Measurements from ENCODE around the gene CEBPZOS. TPM values are rescaled to one million over a fixed set of nuclear protein-coding genes. Genes with fewer than 3 reads are reported as not detected.

The CEBPZOS gene
- total and polyA plus RNA-seq, 10 of the 15 experiments (the other 5 are each of a cell fraction or from before 2014, with no cell fraction given), result 22.9 to 50.8 (median 39.1) TPM

DNA sequence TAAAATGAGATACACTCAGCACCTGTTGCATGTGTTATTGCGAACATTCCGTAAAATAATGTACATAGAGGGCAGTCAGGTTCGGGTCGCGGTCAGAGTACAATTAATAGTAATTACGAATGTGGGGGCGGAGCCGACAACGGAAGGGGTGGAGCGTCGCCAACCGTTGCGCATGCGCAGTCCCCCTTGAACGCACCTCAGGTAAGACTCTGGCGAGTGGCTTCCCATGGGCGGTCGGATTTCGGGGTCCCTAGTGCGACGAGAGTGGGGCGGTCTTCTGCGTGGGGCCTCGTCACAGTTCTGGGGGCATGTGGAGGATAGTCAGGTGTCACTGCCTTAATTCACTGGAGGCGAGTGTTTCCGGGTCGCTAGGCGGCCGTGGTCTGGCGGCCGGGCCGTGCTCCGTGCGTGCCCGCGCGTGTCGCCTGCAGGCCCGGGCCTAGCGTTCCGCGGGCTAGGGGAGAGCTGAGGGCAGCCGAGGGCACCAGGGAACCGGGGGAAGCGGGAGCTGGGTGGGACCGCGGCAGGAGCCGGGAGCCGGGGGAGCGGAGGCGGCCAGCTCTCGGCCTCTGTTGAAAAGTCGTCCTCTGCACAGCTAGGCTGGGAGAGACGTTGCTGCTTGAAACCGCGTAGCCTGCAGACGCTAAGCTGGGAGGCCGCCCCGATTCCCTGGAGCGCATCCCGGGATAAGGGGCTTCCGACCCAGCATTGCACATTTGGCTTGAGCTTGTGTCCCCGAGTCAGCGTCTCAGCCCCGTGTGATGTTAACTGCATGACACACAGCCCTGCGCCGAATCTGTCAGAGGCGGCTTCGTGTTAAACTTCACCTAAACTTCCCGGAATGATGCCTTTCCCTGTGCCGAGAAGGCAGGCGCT is at the start of gene CEBPZOS (continued):
- TF ChIP-seq LARP7 (IDR thresholded peaks at IDR 0.05) (peak; percentile 81), CHD1 (IDR thresholded peaks at IDR 0.05; ENCODE audit: low read depth, low read length) (no peak), ZSCAN29 (IDR thresholded peaks at IDR 0.05) (0 out of 2 replicates have a peak, but pooled peaks have one; percentile 1), MEF2B (IDR thresholded peaks at IDR 0.05; ENCODE audit: partially characterized antibody, poor library complexity, severe bottlenecking) (no peak), KAT2A (conservative IDR thresholded peaks at IDR 0.05; ENCODE audit: control insufficient read depth, low read depth, low read length) (no peak), SMARCA5 (IDR thresholded peaks at IDR 0.05) (0 out of 2 replicates have a peak, but pooled peaks have one; percentile 58), CREM (IDR thresholded peaks at IDR 0.05; ENCODE audit: low read depth) (0 out of 2 replicates have a peak, but pooled peaks have one; percentile 33), IRF4 (IDR thresholded peaks at IDR 0.05; ENCODE audit: low read depth, low read length) (no peak), ZNF274 (IDR thresholded peaks at IDR 0.05; ENCODE audit: insufficient read depth, insufficient read length) (no peak), GABPA (IDR thresholded peaks at IDR 0.05; ENCODE audit: low read depth) (peak; percentile 73), SP1 (IDR thresholded peaks at IDR 0.05; ENCODE audit: low read depth, low read length) (peak; percentile 32), YY1 (IDR thresholded peaks at IDR 0.05; ENCODE audit: low read depth, low read length) (peak; percentile 24; the same call in 1 of the 2 replicates), CREB1 (IDR thresholded peaks at IDR 0.05; ENCODE audit: low read depth) (peak; percentile 61; the same call in 1 of the 2 replicates), RUNX3 (IDR thresholded peaks at IDR 0.05; ENCODE audit: low read length) (peak; percentile 68; the same call in 1 of the 2 replicates), RAD51 (IDR thresholded peaks at IDR 0.05) (no peak), HDAC2 (IDR thresholded peaks at IDR 0.05) (no peak), MXI1 (IDR thresholded peaks at IDR 0.05; ENCODE audit: low read depth, low read length) (no peak; the same call in 1 of the 2 replicates), BRCA1 (IDR thresholded peaks at IDR 0.05; ENCODE audit: low read depth, low read length) (no peak)
- TF ChIP-seq, protein P1, sequence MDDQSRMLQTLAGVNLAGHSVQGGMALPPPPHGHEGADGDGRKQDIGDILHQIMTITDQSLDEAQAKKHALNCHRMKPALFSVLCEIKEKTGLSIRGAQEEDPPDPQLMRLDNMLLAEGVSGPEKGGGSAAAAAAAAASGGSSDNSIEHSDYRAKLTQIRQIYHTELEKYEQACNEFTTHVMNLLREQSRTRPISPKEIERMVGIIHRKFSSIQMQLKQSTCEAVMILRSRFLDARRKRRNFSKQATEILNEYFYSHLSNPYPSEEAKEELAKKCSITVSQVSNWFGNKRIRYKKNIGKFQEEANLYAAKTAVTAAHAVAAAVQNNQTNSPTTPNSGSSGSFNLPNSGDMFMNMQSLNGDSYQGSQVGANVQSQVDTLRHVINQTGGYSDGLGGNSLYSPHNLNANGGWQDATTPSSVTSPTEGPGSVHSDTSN (IDR thresholded peaks at IDR 0.05; ENCODE audit: insufficient replicate concordance, low read depth, low read length), result no peak
- TF ChIP-seq, protein P2, sequence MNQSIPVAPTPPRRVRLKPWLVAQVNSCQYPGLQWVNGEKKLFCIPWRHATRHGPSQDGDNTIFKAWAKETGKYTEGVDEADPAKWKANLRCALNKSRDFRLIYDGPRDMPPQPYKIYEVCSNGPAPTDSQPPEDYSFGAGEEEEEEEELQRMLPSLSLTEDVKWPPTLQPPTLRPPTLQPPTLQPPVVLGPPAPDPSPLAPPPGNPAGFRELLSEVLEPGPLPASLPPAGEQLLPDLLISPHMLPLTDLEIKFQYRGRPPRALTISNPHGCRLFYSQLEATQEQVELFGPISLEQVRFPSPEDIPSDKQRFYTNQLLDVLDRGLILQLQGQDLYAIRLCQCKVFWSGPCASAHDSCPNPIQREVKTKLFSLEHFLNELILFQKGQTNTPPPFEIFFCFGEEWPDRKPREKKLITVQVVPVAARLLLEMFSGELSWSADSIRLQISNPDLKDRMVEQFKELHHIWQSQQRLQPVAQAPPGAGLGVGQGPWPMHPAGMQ (IDR thresholded peaks at IDR 0.05; ENCODE audit: borderline replicate concordance), result no peak
- TF ChIP-seq, protein P3, sequence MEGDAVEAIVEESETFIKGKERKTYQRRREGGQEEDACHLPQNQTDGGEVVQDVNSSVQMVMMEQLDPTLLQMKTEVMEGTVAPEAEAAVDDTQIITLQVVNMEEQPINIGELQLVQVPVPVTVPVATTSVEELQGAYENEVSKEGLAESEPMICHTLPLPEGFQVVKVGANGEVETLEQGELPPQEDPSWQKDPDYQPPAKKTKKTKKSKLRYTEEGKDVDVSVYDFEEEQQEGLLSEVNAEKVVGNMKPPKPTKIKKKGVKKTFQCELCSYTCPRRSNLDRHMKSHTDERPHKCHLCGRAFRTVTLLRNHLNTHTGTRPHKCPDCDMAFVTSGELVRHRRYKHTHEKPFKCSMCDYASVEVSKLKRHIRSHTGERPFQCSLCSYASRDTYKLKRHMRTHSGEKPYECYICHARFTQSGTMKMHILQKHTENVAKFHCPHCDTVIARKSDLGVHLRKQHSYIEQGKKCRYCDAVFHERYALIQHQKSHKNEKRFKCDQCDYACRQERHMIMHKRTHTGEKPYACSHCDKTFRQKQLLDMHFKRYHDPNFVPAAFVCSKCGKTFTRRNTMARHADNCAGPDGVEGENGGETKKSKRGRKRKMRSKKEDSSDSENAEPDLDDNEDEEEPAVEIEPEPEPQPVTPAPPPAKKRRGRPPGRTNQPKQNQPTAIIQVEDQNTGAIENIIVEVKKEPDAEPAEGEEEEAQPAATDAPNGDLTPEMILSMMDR (IDR thresholded peaks at IDR 0.05 in 2 of 3, conservative IDR thresholded peaks at IDR 0.05 in 1 of 3; ENCODE audit: control insufficient read depth in 2 of 3, extremely low read depth in 1 of 3, insufficient read depth in 1 of 3, low read depth in 3 of 3, low read length in 3 of 3), result no peak
- TF ChIP-seq, protein P4, sequence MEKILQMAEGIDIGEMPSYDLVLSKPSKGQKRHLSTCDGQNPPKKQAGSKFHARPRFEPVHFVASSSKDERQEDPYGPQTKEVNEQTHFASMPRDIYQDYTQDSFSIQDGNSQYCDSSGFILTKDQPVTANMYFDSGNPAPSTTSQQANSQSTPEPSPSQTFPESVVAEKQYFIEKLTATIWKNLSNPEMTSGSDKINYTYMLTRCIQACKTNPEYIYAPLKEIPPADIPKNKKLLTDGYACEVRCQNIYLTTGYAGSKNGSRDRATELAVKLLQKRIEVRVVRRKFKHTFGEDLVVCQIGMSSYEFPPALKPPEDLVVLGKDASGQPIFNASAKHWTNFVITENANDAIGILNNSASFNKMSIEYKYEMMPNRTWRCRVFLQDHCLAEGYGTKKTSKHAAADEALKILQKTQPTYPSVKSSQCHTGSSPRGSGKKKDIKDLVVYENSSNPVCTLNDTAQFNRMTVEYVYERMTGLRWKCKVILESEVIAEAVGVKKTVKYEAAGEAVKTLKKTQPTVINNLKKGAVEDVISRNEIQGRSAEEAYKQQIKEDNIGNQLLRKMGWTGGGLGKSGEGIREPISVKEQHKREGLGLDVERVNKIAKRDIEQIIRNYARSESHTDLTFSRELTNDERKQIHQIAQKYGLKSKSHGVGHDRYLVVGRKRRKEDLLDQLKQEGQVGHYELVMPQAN (conservative IDR thresholded peaks at IDR 0.05), result peak; percentile 82
- TF ChIP-seq, protein P5, sequence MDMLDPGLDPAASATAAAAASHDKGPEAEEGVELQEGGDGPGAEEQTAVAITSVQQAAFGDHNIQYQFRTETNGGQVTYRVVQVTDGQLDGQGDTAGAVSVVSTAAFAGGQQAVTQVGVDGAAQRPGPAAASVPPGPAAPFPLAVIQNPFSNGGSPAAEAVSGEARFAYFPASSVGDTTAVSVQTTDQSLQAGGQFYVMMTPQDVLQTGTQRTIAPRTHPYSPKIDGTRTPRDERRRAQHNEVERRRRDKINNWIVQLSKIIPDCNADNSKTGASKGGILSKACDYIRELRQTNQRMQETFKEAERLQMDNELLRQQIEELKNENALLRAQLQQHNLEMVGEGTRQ (IDR thresholded peaks at IDR 0.05; ENCODE audit: borderline replicate concordance, low read depth, low read length), result no peak
